Retina (tissue), 1 donor: ENCODE measurements around the gene REV3L.

Source experiments
- DNase-seq: peaks from one replicate; pipeline ENCODE4 v3.0.0-alpha.2; 2016

REV3L gene

DNA sequence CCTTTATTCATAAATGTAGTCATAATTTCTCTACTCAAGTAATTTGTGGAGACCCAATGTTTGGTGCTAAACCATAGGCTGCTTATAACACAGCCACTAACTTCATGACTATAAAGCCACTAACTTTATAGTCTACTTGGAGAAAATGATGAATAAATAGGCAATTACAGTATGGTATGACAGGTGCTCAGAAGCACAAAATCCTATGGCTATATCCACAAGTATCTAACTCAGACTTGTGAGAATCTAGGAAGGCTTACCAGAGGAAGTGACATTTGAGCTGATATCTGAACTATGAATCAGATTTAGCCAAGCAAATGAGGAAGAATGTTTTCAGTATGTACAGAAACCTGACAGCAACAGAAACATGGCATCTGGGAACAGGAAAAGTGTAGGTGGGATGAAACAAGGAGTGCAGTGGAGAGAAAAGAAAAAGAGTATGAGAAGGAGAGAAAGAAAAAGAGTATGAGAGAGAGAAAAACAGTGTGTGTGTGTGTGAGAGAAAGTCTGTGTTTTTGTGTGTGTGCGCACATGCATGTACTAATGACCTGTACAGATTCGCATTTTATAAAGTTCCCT lies 59.9 kb downstream of the REV3L start:
- DNase-seq: peak; percentile 27

DNA sequence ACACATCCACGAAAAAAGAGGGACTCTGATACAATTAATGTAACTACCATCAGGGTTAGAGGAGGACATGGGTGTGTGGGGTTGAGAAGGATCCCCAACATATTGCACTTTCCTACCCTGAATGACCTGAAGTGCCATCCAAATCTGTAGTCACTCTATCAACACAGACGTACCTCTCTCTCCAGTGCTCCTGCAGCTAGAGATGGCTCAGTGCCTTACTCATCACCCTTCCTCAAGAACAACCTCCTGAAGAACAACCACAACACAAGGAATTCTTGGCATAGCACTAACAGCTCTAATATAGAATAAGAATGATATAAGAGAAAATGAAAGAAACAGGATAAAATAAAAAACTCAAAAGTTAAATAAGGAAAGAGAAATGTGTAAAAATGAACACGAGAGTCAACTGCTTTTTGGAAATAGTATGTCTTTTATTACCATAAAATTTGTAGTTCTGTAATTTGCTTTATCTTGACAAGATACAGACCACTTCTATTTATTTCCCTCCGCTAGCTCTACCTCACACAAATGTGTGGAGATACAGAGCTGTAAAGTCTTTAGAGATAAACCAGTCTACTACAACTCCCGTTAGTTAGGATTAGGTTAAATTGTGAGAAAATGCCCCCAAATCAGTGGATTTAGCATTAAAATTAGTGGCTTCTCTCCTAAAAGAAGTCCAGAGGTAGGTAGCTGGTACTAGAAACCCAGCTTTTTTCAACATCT lies 63.9 kb downstream of the REV3L start:
- DNase-seq: no peak

DNA sequence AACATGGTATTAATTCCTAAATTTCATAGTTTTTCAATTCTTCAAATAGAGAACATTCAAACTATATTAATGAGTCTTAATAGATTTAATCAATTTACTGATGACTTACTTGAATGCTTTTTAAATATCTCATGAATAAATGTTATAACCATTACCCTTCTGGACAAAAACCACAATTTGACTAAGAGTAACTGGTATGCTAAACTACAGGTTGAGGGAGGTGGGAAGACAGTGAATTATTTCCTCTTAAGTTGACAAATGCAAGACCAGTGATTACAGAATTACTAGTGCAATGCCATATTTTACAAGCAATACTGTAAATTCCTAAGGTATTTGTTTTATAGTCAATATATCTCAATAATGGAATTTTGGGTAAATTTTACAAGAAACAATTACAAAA lies 65.1 kb downstream of the REV3L start:
- DNase-seq: no peak

DNA sequence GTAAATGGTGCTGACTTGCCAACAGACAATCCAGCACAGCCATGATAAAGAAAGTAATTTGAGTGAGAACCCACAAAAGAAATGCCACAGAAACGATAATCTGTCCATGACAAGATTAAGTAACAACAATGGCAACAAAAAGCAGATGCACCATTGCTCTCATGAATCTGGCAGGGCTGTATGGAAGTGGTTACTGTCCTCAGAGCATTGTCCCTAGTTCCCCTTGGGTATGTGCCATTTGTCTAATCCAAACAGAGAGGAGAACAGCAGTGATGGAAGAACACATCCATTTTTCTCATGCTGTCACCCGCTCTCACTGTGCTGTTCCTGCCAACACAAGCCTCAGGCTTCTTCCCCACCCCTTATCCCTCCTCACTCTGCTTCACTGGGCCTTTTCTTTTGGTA lies 65.8 kb downstream of the REV3L start:
- peak; percentile 15 for DNase-seq

DNA sequence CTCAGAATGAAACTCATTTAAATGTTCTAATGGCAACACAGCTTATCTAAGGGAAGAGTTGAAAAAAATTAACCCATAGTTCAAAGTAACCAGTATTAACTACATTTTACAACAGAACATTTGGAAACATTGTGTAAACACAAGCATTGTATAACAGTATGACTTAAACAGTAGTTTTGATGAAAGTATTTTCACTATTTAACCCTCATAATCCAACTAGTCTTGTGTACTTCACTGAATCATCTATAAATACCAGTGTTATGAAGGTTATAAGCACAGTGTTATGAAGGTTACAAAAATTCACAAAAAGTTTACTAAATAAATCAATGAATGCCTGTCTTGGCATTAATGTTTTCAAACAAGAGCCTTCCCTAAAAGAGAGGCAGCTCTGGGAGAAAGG lies 66.5 kb downstream of the REV3L start:
- DNase-seq: no peak

DNA sequence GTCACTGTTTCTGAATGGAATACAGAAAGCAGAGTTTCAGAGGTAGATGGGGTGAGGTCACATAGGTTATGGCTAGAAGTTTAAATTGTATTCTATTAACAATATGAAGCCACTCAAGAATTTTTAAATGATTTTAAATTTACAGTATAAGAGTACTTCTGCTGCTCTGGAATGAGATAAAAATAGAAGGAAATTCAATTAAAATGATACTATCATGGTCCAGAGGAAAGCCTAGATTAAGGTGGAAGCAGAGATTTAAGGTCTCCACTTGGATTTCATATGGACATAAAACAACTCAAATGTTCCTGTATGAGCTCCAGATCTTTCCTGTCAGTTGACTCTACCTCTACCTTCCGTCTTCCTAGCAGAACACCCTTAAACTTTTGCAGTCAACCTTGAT lies 68.6 kb downstream of the REV3L start:
- no peak for DNase-seq

DNA sequence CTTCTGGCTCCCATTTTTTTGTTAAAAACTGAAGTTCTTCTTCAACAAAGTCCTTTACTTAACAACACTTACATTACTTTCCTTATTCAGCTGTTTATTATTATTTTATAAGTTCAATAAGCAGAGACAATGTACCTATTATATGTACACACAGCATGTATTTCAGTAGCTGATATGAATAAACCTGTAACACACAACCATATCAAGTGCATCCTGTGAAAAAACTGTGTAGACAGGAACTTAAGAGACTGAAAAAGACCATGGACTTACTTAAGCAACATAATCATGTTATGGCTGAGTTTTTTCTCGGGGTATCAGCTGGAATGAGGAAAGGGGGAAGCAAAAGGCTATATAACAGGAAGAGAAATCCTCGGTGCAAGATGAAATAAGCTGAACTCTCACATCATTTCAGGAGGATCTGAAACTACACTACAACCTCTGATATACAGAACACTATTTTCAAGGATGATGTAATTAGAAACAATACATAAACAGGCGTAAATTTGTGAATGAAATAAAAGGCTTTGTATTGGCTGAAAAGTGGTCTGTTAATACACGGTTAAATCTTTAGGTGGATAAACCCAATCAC lies 70.9 kb downstream of the REV3L start:
- DNase-seq: no peak

DNA sequence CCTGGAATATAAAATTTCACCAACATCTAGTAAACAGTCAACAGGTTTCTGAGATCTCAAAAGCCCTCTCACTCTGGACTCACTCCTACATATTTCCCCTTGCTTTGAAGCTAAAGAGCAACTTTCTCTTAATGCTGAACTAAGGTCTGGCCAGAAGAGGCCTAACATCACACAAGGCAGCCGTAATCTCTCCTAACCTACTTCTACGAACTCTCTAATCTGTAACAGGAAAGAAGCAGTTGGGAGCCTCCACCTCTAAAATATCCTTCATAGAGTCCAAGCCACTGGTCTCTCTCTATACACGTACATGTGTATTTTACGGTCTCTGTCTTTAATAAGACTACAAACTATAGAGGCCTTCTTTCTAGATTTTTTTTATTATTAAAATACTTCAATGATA lies 72.0 kb downstream of the REV3L start:
- DNase-seq: no peak

DNA sequence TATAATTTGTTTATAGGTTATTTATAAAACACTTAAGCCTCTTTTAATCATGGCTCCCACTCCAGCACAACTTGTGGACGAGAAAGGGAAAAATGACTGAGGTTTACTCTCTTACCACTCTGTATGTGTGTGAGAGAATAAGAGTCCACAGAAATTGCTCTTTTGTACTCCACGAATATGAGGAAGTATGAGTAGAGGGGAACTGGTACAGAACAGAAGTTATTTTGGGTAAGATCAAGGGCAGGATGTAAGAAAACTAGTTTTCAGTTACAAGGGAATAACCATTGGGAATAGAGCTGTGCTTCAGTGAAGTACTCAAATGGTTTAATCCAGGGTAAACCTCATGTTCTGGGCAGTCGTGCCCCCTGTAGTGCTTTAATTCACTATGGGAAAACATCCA lies 72.6 kb downstream of the REV3L start:
- DNase-seq: no peak

DNA sequence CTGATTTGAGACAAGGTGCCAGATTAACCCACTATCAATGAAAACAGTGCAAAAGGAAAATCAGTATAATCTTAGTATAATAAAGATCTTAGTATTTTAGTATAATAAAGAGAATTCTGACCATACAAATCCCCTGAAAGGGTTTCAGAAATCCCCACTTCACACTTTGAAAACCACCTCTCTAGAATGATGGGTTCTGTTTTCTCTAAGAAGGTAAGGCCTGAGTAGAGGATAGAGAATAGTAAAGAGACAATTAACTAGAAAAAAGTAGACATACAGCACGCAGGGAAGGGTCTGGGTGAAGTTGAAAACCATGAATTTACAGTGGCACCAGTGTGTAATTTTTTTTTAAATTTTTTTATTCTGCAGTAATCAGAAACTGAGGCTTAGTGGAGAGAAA lies 73.6 kb downstream of the REV3L start:
- no peak for DNase-seq

DNA sequence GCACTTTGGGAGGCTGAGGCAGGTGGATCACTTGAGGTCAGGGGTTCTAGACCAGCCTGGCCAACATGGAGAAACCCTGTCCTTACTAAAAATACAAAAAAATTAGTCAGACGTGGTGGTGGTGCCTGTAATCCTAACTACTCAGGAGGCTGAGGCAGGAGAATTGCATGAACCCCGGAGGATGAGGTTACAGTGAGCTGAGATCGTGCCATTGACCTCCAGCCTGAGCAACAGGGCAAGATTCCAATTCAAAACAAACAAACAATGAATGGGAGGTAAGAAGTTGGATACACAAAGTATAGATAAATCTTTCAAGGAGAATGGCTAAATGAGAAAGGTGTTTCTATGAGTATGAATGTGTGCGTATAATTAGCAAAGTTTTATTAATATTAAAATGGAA lies 75.3 kb downstream of the REV3L start:
- no peak for DNase-seq

DNA sequence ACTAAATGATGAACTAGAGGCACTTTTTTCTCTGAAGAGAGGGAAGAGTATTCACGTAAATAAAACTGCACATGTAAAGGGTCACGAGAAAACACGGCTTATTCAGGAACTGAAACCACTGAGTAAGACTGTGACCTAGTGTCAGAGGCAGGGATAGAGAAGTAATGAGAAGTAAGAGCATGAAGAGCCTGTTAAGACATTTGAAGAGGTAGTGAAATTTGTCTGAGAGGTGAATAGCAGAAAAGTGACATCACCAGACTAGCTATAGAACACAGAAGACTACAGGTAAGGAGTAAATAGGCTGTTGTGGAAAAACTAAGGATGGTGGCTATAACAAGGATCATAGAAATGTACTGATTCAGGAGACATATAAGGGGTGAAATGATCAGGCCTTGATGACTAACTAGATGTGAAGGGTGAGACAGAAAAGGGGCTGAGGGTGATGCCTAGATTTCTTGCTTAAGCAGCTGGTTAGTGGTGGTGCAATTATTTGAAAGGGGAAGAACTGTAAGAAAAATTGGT lies 76.8 kb downstream of the REV3L start:
- no peak for DNase-seq

DNA sequence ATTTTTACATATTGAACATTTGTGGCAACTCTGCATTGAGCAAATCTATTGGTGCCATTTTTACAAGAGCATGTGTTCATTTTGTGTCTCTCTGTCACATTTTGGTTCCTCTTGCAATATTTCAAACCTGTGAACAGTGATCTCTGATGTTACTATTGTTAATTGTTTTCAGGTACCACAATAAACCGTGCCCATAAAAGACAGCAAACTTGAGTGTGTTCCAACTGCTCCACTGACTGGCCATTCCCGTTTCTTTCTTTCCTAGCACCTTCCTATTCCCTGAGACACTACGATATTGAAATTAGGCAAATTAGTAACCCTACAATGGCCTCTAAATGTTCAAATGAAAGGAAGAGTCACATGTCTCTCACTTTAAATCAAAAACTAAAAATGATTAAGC lies 79.6 kb downstream of the REV3L start:
- no peak for DNase-seq

DNA sequence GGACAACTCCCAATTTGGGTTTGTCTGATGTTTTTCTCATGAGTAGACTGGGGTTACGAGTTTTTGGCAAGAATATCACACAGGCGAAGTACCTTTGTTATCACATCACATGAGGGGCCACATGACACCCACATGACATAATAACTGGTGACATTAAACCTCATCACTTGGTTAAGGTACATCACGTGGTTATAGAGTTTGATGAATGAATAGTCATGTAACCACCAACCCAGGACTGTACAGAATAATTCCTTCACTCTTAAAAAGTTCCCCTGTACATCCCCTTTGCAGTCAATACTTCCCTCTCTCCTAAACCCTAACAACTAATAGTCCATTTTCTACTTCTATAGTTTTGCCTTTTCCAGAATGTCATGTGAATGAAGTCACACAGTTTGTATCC lies 83.4 kb downstream of the REV3L start:
- DNase-seq: no peak

DNA sequence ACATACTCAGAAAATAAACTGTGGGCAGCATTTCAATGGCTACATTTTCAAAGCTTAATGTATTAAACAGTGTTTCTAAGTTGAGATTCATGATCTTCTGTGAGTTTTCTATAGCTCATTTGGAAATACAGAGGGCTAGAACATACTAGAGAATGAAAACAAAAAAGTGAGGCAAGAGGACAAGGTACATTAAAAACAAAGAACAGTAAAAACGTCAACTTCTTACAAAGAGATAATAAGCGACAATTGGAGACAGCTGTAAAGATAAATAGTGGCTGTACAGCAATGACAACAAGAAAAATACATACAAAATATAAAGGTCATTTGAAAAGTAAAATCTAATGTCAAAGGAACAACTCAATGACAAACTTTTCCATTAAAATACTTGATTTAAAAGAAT lies 94.3 kb downstream of the REV3L start:
- DNase-seq: no peak

DNA sequence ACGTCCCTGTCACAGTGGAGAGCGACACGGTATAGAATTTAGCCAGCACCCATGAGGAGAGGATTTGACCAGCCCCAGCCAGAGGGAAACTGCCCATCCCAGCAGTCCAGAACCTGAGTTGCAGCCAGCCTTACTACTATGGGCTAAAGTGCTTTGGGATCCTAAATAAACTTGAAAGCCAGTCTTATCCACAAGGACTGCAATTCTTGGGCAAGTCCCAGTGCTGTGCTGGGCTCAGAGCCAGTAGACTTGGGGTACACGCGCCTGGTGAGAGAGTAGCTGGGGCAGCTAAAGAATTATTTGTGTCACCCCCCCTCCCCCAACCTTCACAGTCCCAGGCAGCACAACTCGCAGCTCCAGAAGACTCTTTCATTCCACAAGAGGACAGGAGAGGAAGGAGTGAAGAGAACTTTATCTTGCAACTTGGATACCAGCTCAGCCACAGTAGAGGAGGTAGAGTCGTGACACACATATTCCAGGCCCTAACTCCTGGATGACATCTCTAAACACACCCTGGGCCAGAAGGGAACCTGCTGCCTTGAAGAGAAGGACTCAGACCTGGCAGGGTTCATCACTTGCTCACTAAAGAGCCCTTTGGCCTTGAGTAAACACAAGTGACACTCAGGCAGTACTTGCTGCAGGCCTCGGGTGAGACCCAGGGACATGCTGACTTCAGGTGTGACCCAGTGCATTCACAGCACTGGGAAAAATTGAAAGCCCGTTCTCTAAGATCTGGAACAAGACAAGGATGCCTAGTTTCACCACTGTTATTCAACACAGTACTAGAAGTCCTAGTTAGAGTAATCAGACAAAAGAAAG lies 100.3 kb downstream of the REV3L start:
- DNase-seq: no peak

DNA sequence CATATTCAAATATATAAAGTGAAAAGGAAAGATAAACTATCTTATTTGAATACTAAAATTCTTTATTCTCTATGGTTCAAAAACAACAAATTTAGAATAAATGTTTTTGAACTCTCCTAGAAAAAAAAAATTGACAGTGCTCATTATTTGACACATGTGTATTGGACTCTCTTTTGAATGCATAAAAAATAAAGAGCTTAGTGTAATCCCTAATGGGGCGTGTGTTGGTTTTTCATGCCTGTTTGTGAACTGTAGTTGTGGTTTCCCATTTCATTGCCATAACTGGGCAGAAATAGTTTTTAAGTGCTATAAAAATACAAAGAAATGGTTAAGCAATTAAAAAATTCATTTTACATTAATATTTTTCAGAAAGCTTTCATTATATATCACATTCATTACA lies 101.3 kb downstream of the REV3L start:
- no peak for DNase-seq

DNA sequence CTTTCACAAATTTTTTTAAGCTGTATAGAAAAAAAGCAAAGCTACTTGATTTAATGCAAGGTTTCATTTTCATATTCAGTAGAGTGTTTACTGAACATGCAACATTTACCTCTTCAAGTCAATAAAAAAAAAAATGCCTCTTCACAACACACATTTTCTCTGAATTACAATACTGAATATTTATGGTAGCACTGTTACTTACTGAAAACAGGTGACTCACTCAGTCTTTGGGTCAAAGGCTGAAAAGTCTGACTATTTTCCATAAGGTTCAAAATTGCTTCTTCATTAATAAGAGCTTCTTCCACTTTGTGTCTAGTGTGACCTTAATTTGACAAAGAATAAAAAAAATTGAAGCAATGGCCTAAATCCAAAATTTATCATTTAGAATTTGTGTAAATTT lies 101.9 kb downstream of the REV3L start:
- DNase-seq: no peak

DNA sequence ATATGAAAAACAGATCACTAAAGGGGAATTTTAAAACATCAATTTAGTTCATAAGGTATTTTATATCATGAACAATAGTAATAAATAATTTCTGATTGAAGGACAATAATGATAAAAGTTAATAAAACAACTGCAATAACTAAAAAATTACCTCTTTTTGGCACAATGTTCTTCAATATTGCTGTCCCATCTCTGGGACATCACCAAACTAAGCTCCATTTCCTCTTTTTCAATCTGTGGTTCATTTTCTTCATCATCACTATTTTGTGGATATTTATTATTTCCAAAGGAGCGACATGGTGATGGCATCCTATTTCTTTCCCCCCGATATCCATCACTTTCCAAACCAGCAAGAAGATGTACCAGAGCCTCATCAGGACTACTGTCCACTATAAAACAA lies 103.2 kb downstream of the REV3L start:
- DNase-seq: no peak

DNA sequence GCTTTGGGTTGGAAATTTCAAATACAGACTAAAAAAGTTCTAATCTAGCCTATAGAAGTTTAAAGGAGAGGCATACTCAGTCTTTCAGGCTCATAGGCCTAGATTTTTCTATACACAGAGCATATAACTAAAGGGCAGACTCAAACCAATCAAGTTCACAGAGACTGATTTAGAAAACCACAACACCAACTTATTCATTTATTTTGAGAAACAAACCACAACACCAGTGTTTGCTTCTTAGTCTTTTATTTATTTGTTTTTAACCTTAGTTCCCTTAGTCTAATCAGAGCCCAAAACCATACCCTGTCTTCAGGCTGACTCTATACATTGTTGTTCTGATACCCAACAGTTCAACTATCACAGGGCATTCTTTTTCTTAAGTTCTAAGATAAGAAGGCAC lies 103.7 kb downstream of the REV3L start:
- DNase-seq: no peak

DNA sequence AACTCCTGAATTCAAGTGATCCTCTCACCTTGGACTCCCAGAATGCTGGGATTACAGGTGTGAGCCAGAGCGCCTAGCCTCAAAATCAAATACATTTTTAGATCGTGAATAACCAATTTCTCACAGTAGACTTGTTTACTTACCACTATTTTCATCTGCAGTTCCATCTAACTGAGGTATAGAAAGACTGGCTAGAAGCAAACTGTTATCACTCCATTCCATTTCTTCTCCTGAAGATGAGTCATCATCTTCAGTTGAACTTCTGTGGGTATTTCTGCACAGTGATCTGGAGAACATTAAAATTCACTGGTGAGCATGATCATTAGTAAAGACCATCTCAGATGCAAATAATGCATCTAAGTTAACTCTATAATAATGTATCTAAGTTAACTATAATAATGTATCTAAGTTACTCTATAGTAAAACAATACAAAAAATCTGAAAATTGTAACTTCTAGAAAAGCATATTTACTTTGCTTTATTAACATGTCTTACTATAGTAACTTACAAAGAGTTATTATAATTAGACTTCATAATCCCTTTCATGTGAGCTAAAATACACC lies 105.4 kb downstream of the REV3L start:
- DNase-seq: no peak

DNA sequence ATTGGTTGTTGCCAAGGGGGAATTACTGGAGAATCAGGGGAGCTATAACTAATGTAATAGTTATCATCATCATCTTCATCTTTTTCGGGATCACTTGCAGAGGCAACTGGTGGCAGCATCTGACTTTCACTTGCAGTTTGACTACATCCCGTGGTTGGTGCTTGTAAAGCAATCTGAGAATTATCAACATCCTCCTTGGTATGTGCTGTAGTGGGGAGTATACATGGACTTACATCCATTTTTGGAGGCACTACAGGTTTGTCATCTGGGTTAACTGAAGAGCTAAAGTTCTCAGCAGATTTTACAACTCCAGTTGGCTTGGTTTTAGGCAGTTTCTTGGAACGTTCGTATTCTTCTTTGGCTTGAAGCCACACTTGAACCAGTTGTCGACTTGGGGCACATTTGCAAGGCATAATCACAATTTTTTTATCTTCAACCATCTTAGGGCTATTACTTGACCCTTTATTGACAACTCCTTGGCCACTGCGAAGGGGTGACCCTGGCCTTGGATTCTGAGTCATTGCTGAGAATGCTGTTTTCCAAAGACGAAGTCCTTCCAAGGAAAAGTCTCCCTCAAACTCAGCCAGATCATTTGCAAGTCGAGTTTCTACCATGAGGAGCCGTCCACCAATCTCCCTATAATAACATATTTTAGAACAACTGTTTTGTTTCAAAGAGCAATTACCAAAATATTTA lies 115.5 kb downstream of the REV3L start:
- DNase-seq: no peak

DNA sequence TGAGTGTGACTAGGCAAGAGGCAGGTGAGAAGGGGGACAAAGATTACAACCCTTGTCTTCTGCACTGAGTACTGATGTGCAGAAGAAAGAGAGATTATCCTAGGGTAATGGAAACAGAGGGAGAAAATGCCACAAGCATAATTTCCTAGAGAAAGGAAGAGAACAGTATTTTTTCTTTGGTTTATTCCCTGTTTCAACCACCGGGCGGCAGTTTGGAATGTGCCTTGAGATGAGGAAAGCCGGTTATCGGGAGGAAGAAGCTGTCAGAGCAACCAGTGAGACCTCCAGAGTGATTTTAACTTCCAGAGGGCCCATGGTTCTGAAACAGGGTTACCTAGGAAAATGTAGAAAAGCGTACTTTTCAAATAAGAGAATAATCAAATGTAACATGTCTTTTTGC lies 121.4 kb downstream of the REV3L start:
- DNase-seq: peak; percentile 20
